Suprapubic skin (tissue), 4 donors: Measurements from ENCODE around the gene NENF. TPM values are rescaled to one million over a fixed set of nuclear protein-coding genes. Genes with fewer than 3 reads are reported as not detected.
A peak's percentile ranks its signal among the peaks of the same experiment; 100 is the strongest.
"Not testable (repeated sequence)": the region's sequence is repeated elsewhere in the genome, so short reads cannot be mapped to it uniquely, and the experiment has no call there.

Source experiments
- DNase-seq, 2 donors: peaks; one replicate each; pipeline ENCODE4 v3.0.0-alpha.2; 2019; ENCODE audit warnings: low spot score in 2 of 2
- H3K27ac ChIP-seq: fragments of 200-600 bp; sonication (generic); one replicate; pipeline ENCODE4 v1.5.1; 2019
- H3K27me3 ChIP-seq: fragments of 200-600 bp; sonication (generic); one replicate; pipeline ENCODE4 v1.5.1; 2019
- H3K36me3 ChIP-seq: fragments of 200-600 bp; sonication (generic); one replicate; pipeline ENCODE4 v1.5.1; 2019
- H3K4me1 ChIP-seq: fragments of 200-600 bp; sonication (generic); one replicate; pipeline ENCODE4 v1.5.1; 2019
- H3K4me3 ChIP-seq: fragments of 200-600 bp; sonication (generic); one replicate; pipeline ENCODE4 v1.5.1; 2019; ENCODE audit warnings: mild to moderate bottlenecking
- H3K9me3 ChIP-seq: fragments of 200-600 bp; sonication (generic); one replicate; pipeline ENCODE4 v1.5.1; 2019
- CTCF ChIP-seq, 2 donors: fragments of 200-600 bp in 1 of 2; fragments of 450-650 bp in 1 of 2; sonication (generic) in 1 of 2; IDR thresholded peaks; one replicate each; pipeline ENCODE4 v1.5.1; 2016 to 2019; ENCODE audit warnings: antibody characterized with exemption in 2 of 2, mild to moderate bottlenecking in 1 of 2, moderate library complexity in 1 of 2
- EP300 ChIP-seq: sonication (generic); formaldehyde crosslinking; IDR thresholded peaks from one replicate; pipeline ENCODE4 v1.6.1; 2017; ENCODE audit warnings: antibody characterized with exemption
- POLR2A ChIP-seq, 2 donors: fragments of 450-650 bp; IDR thresholded peaks; one replicate each; pipeline ENCODE4 v1.6.1; 2017; ENCODE audit warnings: antibody characterized with exemption in 2 of 2, mild to moderate bottlenecking in 2 of 2, moderate library complexity in 2 of 2
- POLR2AphosphoS5 ChIP-seq, 3 donors: sonication (generic); formaldehyde crosslinking; IDR thresholded peaks; one replicate each; pipeline ENCODE4 v1.6.1; 2017; ENCODE audit warnings: antibody characterized with exemption in 3 of 3
- WGBS: methylation state at CpG from one replicate; pipeline ENCODE4 v1.1.5; 2018; 5-methylcytosine and 5-hydroxymethylcytosine counted together
- total RNA-seq, 4 donors: library from RNA; depleted of rRNA; stranded (reverse); fragments of >200 nt; gene quantifications; one replicate each; pipeline ENCODE4 v1.1.0, GENCODE V29; 2016

Gene NENF
- total RNA-seq, result 100 to 1,000 TPM in 2 of 4 donors, 10 to 100 TPM in 2; 60.6 to 104 (median 87.4) TPM

- H3K27ac ChIP-seq, result peak within 1 kb of the TSS; percentile 86
- TF ChIP-seq POLR2A (IDR thresholded peaks at IDR 0.05) (peak; percentile 53 to 67), CTCF (IDR thresholded peaks at IDR 0.05) (no peak), POLR2AphosphoS5 (IDR thresholded peaks at IDR 0.05) (no peak), EP300 (no peak)
- H3K4me1 ChIP-seq, result peaks cover 23% of the 10 kb centered on the region
- no peaks in the 10 kb centered on the region for H3K36me3 ChIP-seq
- DNase-seq, result peak; percentile 83 to 87
- no peaks in the 10 kb centered on the region for H3K27me3 ChIP-seq
- peak within 1 kb of the TSS; percentile 90 for H3K4me3 ChIP-seq
- WGBS, result 4% methylated on average over 39 of the region's 86 CpGs
- no peaks in the 10 kb centered on the region for H3K9me3 ChIP-seq
Measured at GRCh38 chr1:212432661-212433576, at the start of gene NENF. NENF (plus strand) TSS chr1:212432920; CDS start chr1:212432944, 24 bp downstream.

- DNase-seq, result no peak
- no peaks in the 10 kb centered on the region for H3K4me1 ChIP-seq
- H3K27ac ChIP-seq, result no peak overlapping the region
- no peaks in the 10 kb centered on the region for H3K27me3 ChIP-seq
- WGBS, result 75% methylated on average over 1 of the region's 1 CpG
- H3K36me3 ChIP-seq, result peaks cover 35% of the 10 kb centered on the region
- H3K9me3 ChIP-seq, result no peaks in the 10 kb centered on the region
- H3K4me3 ChIP-seq, result no peak overlapping the region
- no peak for TF ChIP-seq POLR2AphosphoS5 (IDR thresholded peaks at IDR 0.05)
- no peak for TF ChIP-seq EP300
- TF ChIP-seq CTCF (IDR thresholded peaks at IDR 0.05), result no peak
- no peak for TF ChIP-seq POLR2A (IDR thresholded peaks at IDR 0.05)
Measured at GRCh38 chr1:212386029-212386428, 46.7 kb upstream of the NENF start.

- H3K4me1 ChIP-seq, result no peaks in the 10 kb centered on the region
- 95% methylated on average over 1 of the region's 1 CpG for WGBS
- no peaks in the 10 kb centered on the region for H3K27me3 ChIP-seq
- peaks cover 23% of the 10 kb centered on the region for H3K36me3 ChIP-seq
- no peak for DNase-seq
- no peak overlapping the region for H3K4me3 ChIP-seq
- no peaks in the 10 kb centered on the region for H3K9me3 ChIP-seq
- TF ChIP-seq POLR2A (IDR thresholded peaks at IDR 0.05) (no peak), EP300 (no peak), POLR2AphosphoS5 (IDR thresholded peaks at IDR 0.05) (no peak), CTCF (IDR thresholded peaks at IDR 0.05) (no peak)
- no peak overlapping the region for H3K27ac ChIP-seq
Measured at GRCh38 chr1:212388985-212389716, 43.6 kb upstream of the NENF start.

- H3K4me3 ChIP-seq, H3K9me3 ChIP-seq, H3K27ac ChIP-seq, H3K27me3 ChIP-seq, H3K36me3 ChIP-seq, DNase-seq, H3K4me1 ChIP-seq: not testable (repeated sequence)
- WGBS, result 96% methylated on average over 6 of the region's 6 CpGs
Measured at GRCh38 chr1:212395678-212396437, 36.9 kb upstream of the NENF start.

GRCh38 chr1:212396638-212397037 is 36.1 kb upstream of the NENF start:
- Histone ChIP-seq H3K36me3 (no peaks in the 10 kb centered on the region), H3K9me3 (peaks cover 6% of the 10 kb centered on the region), H3K4me3 (no peak overlapping the region), H3K4me1 (no peaks in the 10 kb centered on the region), H3K27me3 (no peaks in the 10 kb centered on the region), H3K27ac (no peak overlapping the region)
- no peak for DNase-seq
- WGBS, result 94% methylated on average over 3 of the region's 3 CpGs
- TF ChIP-seq CTCF (IDR thresholded peaks at IDR 0.05) (no peak), EP300 (no peak), POLR2AphosphoS5 (IDR thresholded peaks at IDR 0.05) (no peak), POLR2A (IDR thresholded peaks at IDR 0.05) (no peak)
